PC-9 (cell line): Measurements from ENCODE around the gene SMIM21.

Experiments used
- CTCF ChIP-seq: fragments of 200-600 bp; sonication (generic); conservative IDR thresholded peaks from 2 replicates; pipeline ENCODE4 v1.6.1; 2017; ENCODE audit warnings: mixed run types, antibody characterized with exemption, mild to moderate bottlenecking, moderate library complexity
- EZH2 ChIP-seq: fragments of 200-600 bp; sonication (generic); IDR thresholded peaks from 2 replicates; pipeline ENCODE4 v1.8.0; 2017; ENCODE audit warnings: antibody characterized with exemption, low read depth

DNA sequence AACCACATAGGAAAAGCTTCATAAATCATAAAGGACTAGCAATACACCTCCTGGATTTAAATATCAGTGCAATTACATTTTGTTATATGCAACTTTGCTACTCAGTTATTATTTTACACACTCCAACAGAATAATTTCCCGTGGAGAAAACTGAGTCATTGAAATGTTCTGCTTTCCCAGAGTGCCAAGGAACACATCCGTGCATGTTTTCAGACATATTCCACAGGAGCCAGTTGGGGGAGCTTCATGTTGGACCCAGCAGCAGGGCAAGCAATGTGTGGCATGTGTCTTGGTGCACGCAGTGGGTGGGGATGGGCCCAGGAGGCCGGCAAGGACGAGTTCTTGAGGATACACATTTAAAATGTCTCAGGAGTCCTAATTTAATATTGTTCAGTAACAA lies 14.4 kb upstream of the SMIM21 start:
- no peak for TF ChIP-seq CTCF
- TF ChIP-seq EZH2, result no peak
